ENCODE results near the gene GABRD. TPM values are rescaled to one million over a fixed set of nuclear protein-coding genes. Genes with fewer than 3 reads are reported as not detected.

Gene GABRD
- total RNA-seq, 1 donor from 2014 or later: 1.2 TPM

- no peak for DNase-seq (ENCODE audit: low spot score)
Measured at GRCh38 chr1:2039251-2039650, 20.1 kb downstream of the GABRD start.

DNA sequence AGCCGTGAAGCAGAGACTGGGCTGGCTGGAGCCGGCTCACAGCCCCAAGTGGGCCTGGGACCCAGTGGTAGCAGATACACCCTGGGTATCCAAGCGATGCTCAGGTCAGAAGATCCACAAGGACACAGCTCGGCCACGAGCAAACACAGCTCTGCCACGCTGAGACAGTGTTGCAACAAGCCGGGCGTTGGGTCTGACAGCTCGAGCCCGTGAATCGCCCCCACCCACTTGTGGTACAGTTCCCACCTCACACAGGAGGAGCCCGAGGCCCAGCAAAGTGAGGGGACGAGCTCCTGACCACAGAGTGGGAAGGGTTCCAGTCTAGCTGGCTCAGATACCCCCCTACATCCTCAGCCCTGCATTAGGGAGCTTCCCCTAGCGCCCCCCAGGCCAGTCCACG is 22.2 kb downstream of the GABRD start:
- no peak for DNase-seq (ENCODE audit: low spot score)

GRCh38 chr1:2041887-2042286 is 22.7 kb downstream of the GABRD start:
- DNase-seq (ENCODE audit: low spot score): no peak

DNA sequence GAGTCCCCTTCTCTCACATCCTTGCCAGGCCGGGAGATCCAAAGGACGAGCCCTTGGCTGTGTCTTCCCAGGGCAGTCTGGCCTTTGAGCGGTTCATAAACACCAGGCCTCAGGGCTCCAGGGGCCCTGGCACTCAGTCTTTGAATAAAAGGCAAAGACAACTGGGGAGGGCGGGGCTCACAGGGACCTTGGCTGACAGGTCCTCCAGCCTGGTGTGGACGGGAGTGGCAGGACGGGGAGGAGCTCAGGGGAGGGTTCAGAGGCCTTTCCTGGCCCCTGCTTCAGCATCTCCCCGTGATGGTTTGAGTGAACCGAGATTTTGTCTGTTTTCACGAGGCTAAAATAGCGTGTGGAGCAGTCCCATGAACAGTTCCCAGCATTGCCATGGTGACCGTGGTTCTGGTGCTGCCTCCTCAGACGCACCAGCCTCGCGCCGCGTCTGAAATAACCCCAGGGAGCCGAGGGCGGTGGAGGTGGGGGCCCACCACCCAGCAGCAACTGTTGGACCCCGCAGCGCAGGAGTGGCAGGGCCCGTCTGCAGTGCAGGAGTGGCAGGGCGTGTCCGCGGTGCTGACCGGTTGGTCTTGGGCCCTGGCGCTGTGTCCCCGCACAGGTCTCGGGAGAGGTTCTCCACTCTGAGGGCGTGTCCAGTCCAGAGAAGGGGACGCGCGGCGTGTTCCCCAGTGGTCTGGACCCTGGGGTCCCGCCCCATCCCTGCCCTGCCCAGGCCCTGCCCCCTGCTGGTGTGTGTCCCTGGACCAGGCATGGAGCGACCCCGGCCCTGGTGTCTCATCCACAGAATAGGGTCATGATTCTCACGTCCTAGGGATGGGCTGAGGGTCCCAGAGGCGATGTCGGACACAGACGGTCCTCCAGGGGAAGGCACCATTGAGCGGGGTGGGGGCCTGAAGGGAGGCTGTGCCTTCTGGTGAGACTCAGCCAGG is 24.0 kb downstream of the GABRD start:
- DNase-seq (ENCODE audit: low spot score): no peak

DNA sequence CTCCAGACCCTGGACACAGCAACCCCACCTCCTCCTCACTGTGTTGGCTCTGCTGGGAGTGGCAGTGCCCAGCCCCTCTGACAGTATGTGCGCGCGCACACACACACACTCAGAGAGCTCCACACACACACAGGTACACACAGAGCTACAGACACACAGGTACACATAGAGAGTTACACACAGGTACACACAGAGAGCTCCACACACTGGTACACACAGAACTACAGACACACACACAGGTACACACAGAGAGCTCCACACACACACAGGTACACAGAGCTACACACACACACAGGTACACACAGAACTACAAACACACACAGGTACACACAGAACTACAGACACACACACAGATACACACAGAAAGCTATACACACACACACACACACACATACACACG is 24.7 kb downstream of the GABRD start:
- no peak for DNase-seq (ENCODE audit: low spot score)

DNA sequence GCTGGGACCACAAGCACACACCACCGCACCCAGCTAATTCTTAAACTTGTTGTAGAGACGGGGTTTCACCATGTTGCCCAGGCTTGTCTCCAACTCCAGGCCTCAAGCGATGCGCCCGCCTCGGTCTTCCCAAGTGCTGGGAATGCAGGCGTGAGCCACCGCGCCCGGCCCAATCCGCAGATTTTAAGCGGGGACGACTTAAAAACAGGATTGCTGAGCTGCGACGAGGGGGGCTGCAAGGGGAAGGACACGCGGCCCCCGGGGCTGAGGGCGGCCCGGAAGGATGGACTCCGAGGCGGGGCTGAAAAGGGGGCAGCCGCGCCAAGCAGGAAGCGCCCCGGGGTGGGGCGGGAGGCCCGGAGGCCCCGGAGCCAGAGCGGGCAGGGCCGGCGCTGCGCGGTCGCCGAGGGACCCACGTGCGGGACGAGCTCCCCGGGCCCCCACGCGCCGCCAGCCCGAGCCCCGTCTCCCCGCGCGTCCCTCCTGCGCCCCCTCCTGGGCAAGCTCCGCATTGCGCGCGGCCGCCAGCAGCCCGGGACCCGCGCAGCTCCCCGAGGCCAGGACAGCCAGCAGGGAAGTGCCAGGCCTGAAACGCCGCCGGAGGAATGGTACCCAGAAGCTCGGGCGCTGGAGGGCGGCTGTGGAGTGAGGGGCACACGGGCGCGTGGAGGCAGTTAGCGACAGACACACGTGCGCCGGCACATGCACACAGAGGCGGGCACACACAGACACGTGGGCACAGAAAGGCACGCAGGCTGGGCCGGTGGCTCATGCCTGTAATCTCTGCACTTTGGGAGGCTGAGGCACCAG is 25.6 kb downstream of the GABRD start:
- DNase-seq (ENCODE audit: low spot score): peak; percentile 66

GRCh38 chr1:2045468-2046173 is 26.5 kb downstream of the GABRD start:
- DNase-seq (ENCODE audit: low spot score): no peak

DNA sequence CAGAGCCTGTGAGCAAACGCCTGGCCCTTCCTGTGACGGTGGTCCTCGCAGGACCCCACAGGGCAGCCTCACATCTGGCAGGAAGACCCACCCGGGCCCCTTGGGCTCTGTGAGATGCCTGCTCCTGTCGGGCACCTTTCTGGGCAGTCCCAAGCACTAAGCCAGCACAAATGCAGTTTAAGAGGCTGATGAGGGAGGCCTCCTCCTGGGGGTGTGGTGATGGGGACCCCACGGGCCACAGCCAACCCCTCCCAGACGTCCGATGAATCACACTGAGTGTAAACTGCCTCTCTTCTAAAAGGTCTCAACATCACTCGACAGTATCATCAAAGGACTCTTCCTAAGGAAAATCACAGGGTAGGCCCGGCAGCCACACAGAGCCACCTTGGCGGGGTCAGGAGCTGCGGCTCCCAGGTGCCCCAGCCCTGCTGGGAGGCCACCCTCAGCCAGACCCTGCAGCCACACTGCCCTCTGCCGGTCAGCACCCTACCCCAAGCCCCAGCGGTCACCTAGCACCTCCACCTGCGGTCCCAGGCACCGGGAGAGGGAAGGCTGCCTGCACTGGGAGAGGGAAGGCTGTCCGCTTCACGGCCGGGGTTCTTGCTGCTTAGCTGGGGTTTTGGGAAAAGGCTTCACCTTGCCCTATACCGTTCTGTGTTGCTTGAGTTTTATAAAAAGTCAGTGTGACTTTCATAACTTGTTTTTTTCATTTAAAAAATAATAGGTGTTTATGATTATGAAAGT is 27.2 kb downstream of the GABRD start:
- no peak for DNase-seq (ENCODE audit: low spot score)

DNA sequence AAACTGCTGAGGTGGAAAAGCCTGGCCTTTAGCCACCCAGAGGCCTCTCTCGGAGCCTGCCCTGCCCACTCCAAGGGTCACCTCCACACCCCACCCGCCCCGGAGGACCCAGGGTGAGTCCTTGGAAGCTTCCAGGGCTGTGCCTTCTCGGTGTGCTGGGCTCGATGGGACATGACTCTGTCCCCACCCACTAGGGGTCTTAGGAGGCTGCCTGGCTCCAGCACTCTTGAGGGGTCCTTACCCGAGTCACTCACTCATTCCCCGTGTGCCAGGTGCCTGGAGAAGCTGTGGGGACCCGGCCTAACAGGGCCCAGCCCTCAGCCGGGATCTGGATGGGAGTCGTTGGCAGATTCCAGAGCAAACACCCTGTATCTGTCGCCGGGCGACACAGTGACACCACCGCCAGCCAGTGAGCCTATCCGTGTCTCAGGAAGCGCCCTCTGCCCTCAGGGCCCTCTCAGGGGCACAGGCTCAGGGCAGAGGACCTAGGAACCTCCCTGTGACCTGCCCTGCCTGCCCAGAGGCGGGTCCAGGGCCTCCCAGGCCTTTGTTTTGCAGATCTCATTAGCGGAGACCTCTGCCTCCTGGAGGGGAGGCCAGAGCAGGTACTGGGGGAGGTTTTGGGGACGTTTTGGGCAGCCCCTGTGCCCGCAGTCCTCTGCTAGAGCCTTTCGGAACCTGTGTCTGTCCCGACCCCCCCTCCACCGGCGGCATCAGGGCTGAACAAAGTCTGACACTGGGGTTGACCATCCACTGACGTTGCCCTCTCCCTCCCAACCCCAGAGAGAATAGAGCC is 28.0 kb downstream of the GABRD start:
- DNase-seq (ENCODE audit: low spot score): no peak

GRCh38 chr1:2047749-2048729 is 28.9 kb downstream of the GABRD start:
- DNase-seq (ENCODE audit: low spot score): no peak

GRCh38 chr1:2049225-2049717 is 30.1 kb downstream of the GABRD start:
- no peak for DNase-seq (ENCODE audit: low spot score)

DNA sequence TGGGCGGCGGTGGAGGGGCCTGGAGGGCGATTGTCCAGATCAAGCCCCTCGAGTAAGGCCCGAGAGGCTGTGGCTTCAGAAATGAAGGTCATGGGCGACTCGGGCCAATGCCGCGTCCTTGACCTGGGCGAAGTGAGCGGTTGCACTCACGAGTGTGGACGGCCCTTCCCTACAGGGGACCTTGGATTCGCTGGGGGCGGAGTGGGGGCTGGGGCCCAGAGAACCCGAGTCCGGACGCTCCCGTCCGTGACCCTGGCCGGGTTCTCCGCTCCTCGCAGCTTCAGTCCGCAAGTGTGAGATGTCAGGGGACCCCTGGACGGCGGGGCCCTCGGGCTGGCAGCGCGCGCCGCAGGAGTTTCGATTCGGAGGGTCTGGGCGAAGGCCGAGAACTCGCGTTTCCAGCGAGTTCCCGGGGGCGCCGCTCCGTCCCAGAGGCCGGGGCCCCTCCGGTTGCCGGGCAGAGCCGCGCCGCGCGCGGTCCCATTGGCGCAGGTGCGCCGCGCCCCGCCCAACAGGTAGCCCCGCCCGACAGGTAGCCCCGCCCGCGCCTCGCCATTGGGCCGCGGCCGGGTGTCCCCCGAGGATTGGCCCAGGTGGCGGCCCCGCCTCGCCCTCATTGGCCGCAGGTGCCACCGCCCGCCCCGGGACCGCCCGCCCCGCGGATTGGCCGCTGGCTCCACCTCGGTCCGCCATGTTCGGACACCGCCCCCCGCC is 30.7 kb downstream of the GABRD start, which contains the start of gene PRKCZ:
TSS of gene PRKCZ (plus strand) at position 694 of the 714 bp plus-strand sequence. CDS start 220 bp downstream, outside the sequence.
- DNase-seq (ENCODE audit: low spot score): peak; percentile 91

DNA sequence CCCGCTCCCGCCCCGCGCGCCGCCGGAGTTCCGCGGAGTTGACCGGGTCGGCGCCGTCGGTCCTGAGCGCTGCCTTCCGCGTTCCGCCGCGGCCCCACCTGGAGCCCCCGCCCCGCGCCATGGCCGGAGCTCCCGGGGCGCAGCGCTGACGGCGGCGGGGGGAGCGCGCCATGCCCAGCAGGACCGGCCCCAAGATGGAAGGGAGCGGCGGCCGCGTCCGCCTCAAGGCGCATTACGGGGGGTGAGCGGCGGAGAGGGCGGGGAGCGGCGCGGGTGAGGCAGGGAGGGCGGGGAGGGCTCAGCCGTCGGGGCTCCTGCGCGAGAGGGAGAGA is 31.3 kb downstream of the GABRD start:
- no peak for DNase-seq (ENCODE audit: low spot score)

- no peak for DNase-seq (ENCODE audit: low spot score)
Measured at GRCh38 chr1:2050793-2051682, 31.9 kb downstream of the GABRD start.

DNA sequence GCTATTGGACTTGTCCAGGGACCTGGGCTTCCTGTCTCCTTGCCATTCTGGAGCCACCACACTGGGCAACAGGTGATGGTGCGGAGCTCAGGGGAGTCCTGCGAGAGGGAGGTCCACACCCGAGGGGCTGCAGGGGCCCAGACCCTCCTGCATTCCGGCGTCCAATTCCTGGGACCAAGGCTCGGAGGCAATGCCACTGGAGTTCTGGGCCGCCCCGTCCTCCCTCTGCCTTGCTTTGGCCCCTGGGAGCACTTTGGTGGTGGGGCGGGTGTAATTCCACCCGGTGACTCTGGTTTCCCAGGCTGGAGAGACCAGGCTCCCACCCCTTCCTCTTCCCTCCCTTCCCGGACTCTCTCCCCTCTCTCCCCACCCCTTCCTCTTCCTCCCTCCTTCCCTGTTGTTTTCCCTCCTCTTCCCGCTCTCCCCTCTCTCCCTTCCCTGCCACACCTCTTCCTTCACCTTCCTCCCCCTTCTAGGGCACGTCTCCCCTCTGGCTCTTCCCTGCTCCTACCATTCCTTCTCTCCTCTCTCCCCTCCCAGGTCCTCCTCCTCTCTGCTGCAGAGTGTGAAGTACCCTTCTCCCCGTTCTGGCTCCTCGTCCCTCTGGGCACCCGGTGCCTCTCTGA is 33.0 kb downstream of the GABRD start:
- DNase-seq (ENCODE audit: low spot score): no peak

DNA sequence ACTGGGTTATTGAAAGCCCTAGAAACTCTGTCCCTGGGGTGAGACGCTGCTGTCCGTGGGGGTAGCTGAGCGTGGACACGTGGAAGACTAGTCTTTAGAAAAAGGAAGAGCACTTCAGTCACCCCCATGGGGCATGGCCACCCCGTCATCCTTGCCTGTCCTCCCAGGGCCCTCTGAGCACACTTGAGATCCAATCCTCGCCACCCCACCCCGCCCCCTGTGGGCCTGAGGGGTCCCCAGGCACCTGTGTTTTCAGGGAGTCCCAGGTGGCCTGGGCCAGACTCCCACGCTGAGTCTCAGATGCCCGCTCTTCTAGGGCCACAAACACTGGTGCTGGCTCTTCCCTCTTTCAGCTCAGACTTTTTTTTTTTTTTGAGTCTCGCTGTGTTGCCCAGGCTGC is 33.6 kb downstream of the GABRD start:
- no peak for DNase-seq (ENCODE audit: low spot score)

GRCh38 chr1:2053217-2053616 is 34.1 kb downstream of the GABRD start:
- DNase-seq (ENCODE audit: low spot score): no peak
